Measurements from ENCODE around the gene KAT6B.

The KAT6B gene

GRCh38 chr10:74956555-74957111 is 130.2 kb downstream of the KAT6B start:
- no peak for DNase-seq (ENCODE audit: low read depth)

GRCh38 chr10:74957285-74957961 is 131.0 kb downstream of the KAT6B start:
- no peak for DNase-seq (ENCODE audit: low read depth)

- no peak for DNase-seq (ENCODE audit: low read depth)
Observed at GRCh38 chr10:74958316-74958715, 131.9 kb downstream of the KAT6B start.

GRCh38 chr10:74960670-74961069 is 134.3 kb downstream of the KAT6B start:
- no peak for DNase-seq (ENCODE audit: low read depth)

- no peak for DNase-seq (ENCODE audit: low read depth)
Observed at GRCh38 chr10:74962517-74962916, 136.1 kb downstream of the KAT6B start.

GRCh38 chr10:74963549-74963948 is 137.1 kb downstream of the KAT6B start:
- peak; percentile 41 for DNase-seq (ENCODE audit: low read depth)

GRCh38 chr10:74967911-74968666 is 141.7 kb downstream of the KAT6B start:
- peak; percentile 23 for DNase-seq (ENCODE audit: low read depth)

GRCh38 chr10:74968667-74969061 is 142.3 kb downstream of the KAT6B start:
- DNase-seq (ENCODE audit: low read depth) = no peak

- no peak for DNase-seq (ENCODE audit: low read depth)
Observed at GRCh38 chr10:74969093-74969492, 142.7 kb downstream of the KAT6B start.

GRCh38 chr10:74969530-74969929 is 143.1 kb downstream of the KAT6B start:
- DNase-seq (ENCODE audit: low read depth) = no peak

- no peak for DNase-seq (ENCODE audit: low read depth)
Observed at GRCh38 chr10:74973741-74974392, 147.5 kb downstream of the KAT6B start.

GRCh38 chr10:74975758-74976157 is 149.4 kb downstream of the KAT6B start:
- DNase-seq (ENCODE audit: low read depth) = no peak

GRCh38 chr10:74976565-74976964 is 150.2 kb downstream of the KAT6B start:
- DNase-seq (ENCODE audit: low read depth) = no peak

- DNase-seq (ENCODE audit: low read depth) = no peak
Observed at GRCh38 chr10:74977072-74977471, 150.7 kb downstream of the KAT6B start.

GRCh38 chr10:74977913-74978847 is 151.8 kb downstream of the KAT6B start:
- DNase-seq (ENCODE audit: low read depth) = no peak

GRCh38 chr10:74981831-74982633 is 155.6 kb downstream of the KAT6B start:
- no peak for DNase-seq (ENCODE audit: low read depth)

GRCh38 chr10:74982634-74982982 is 156.2 kb downstream of the KAT6B start:
- DNase-seq (ENCODE audit: low read depth) = no peak

- no peak for DNase-seq (ENCODE audit: low read depth)
Observed at GRCh38 chr10:74983383-74983782, 157.0 kb downstream of the KAT6B start.

GRCh38 chr10:74987339-74988053 is 161.1 kb downstream of the KAT6B start:
- DNase-seq (ENCODE audit: low read depth) = no peak

- no peak for DNase-seq (ENCODE audit: low read depth)
Observed at GRCh38 chr10:74988054-74988775, 161.8 kb downstream of the KAT6B start.
